ENCODE results near the gene TREML4. TPM values are rescaled to one million over a fixed set of nuclear protein-coding genes. Genes with fewer than 3 reads are reported as not detected.

TREML4 gene
- total and polyA plus RNA-seq, 4 donors = 0.08 to 0.31 TPM; not detected in 2

- Histone ChIP-seq H3K9me3 (ENCODE audit: control insufficient read depth in 4 of 4, low read length in 3 of 4) (no peaks in the 10 kb centered on the region), H3K4me1 (ENCODE audit: control insufficient read depth in 4 of 4, insufficient read depth in 4 of 4, low read length in 3 of 4) (peaks cover 0 to 4% (median 0%) of the 10 kb centered on the region in 4 donors), H3K9ac (ENCODE audit: low read depth in 1 of 2, low read length in 2 of 2) (no peak overlapping the region), H3K27me3 (ENCODE audit: control insufficient read depth in 4 of 4, insufficient read depth in 4 of 4, low read length in 3 of 4) (no peaks in the 10 kb centered on the region), H3K27ac (ENCODE audit: low read depth in 1 of 2, low read length in 2 of 2) (no peak overlapping the region), H3K36me3 (ENCODE audit: control insufficient read depth in 4 of 4, insufficient read depth in 3 of 4, low read depth in 1 of 4, low read length in 3 of 4) (no peaks in the 10 kb centered on the region), H3K4me3 (ENCODE audit: low read depth in 1 of 3, low read length in 3 of 3) (no peak overlapping the region)
- TF ChIP-seq SP1 (IDR thresholded peaks at IDR 0.05) = no peak
- TF ChIP-seq MAX (IDR thresholded peaks at IDR 0.05) = peak; percentile 15
- no peak for DNase-seq (ENCODE audit: low spot score)
- WGBS = 59% methylated on average over 2 of the region's 2 CpGs
Observed at GRCh38 chr6:41277605-41278004, 49.5 kb downstream of the TREML4 start.

- H3K27ac ChIP-seq (ENCODE audit: low read depth in 1 of 2, low read length in 2 of 2) = no peak overlapping the region
- TF ChIP-seq CTCF (IDR thresholded peaks at IDR 0.05; ENCODE audit: low read depth, low read length, missing input control) = peak; percentile 28
- TF ChIP-seq MAX (IDR thresholded peaks at IDR 0.05) = no peak
- peak; percentile 35 to 52 for TF ChIP-seq RAD21 (IDR thresholded peaks at IDR 0.05)
- no peak for TF ChIP-seq GABPA (IDR thresholded peaks at IDR 0.05 in 1 of 2, conservative IDR thresholded peaks at IDR 0.05 in 1 of 2)
- peaks cover 0 to 4% (median 0%) of the 10 kb centered on the region in 4 donors for H3K4me1 ChIP-seq (ENCODE audit: control insufficient read depth in 4 of 4, insufficient read depth in 4 of 4, low read length in 3 of 4)
- no peaks in the 10 kb centered on the region for H3K27me3 ChIP-seq (ENCODE audit: control insufficient read depth in 4 of 4, insufficient read depth in 4 of 4, low read length in 3 of 4)
- no peak overlapping the region for H3K4me3 ChIP-seq (ENCODE audit: low read depth in 1 of 3, low read length in 3 of 3)
- 33% methylated on average over 10 of the region's 10 CpGs for WGBS
- H3K9me3 ChIP-seq (ENCODE audit: control insufficient read depth in 4 of 4, low read length in 3 of 4) = no peaks in the 10 kb centered on the region
- DNase-seq (ENCODE audit: low spot score) = peak; percentile 81
- no peaks in the 10 kb centered on the region for H3K36me3 ChIP-seq (ENCODE audit: control insufficient read depth in 4 of 4, insufficient read depth in 3 of 4, low read depth in 1 of 4, low read length in 3 of 4)
- no peak overlapping the region for H3K9ac ChIP-seq (ENCODE audit: low read depth in 1 of 2, low read length in 2 of 2)
Observed at GRCh38 chr6:41278699-41279405, 50.7 kb downstream of the TREML4 start.

GRCh38 chr6:41280381-41281057 lies 52.4 kb downstream of the TREML4 start:
- DNase-seq (ENCODE audit: low spot score) = no peak
- Histone ChIP-seq H3K4me1 (ENCODE audit: control insufficient read depth in 4 of 4, insufficient read depth in 4 of 4, low read length in 3 of 4) (peaks cover 0 to 4% (median 0%) of the 10 kb centered on the region in 4 donors), H3K4me3 (ENCODE audit: low read depth in 1 of 3, low read length in 3 of 3) (no peak overlapping the region), H3K36me3 (ENCODE audit: control insufficient read depth in 4 of 4, insufficient read depth in 3 of 4, low read depth in 1 of 4, low read length in 3 of 4) (no peaks in the 10 kb centered on the region), H3K27ac (ENCODE audit: low read depth in 1 of 2, low read length in 2 of 2) (no peak overlapping the region), H3K27me3 (ENCODE audit: control insufficient read depth in 4 of 4, insufficient read depth in 4 of 4, low read length in 3 of 4) (no peaks in the 10 kb centered on the region), H3K9me3 (ENCODE audit: control insufficient read depth in 4 of 4, low read length in 3 of 4) (no peaks in the 10 kb centered on the region), H3K9ac (ENCODE audit: low read depth in 1 of 2, low read length in 2 of 2) (no peak overlapping the region)
- 61% methylated on average over 1 of the region's 1 CpG for WGBS
- TF ChIP-seq MAX (IDR thresholded peaks at IDR 0.05) = no peak
- no peak for TF ChIP-seq HNF4G (IDR thresholded peaks at IDR 0.05)
- no peak for TF ChIP-seq ZBTB33 (IDR thresholded peaks at IDR 0.05)
- TF ChIP-seq JUND (IDR thresholded peaks at IDR 0.05) = no peak
- no peak for TF ChIP-seq YY1 (IDR thresholded peaks at IDR 0.05)
- no peak for TF ChIP-seq REST (IDR thresholded peaks at IDR 0.05)
- TF ChIP-seq EGR1 (IDR thresholded peaks at IDR 0.05; ENCODE audit: low read depth in 2 of 2) = no peak
- TF ChIP-seq RXRA (IDR thresholded peaks at IDR 0.05) = no peak
- no peak for TF ChIP-seq FOXA2 (IDR thresholded peaks at IDR 0.05)
- TF ChIP-seq TAF1 (conservative IDR thresholded peaks at IDR 0.05) = no peak
- TF ChIP-seq HNF4A (conservative IDR thresholded peaks at IDR 0.05) = no peak
- TF ChIP-seq FOXA1 (IDR thresholded peaks at IDR 0.05) = no peak
